ENCODE measurements around the gene PDZD4. TPM values are rescaled to one million over a fixed set of nuclear protein-coding genes. Genes with fewer than 3 reads are reported as not detected.

Gene PDZD4
- total RNA-seq, 6 experiments from 2014 or later = not detected

DNA sequence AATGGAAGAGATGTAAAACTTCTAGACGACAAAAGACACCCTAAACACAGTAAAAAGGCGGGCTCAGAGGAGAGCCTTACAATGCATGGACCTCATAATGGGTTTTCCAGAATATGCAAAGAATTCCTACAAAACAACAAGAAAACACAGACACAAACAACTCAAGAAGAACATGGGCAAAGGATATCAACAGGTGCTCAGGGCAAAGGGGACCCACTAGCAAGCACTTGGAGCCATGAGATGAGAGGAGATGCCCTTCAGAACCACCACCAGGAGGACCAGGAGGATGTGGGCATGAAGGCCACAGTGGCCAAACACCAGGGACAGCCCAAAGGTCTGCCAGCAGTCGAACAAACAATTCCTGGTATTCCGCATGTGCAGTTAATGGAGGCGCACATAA lies 17.2 kb downstream of the PDZD4 start:
- no peak overlapping the region for H3K4me3 Mint-ChIP-seq
- no peaks in the 10 kb centered on the region for H3K9me3 Mint-ChIP-seq
- TF ChIP-seq, protein P1, sequence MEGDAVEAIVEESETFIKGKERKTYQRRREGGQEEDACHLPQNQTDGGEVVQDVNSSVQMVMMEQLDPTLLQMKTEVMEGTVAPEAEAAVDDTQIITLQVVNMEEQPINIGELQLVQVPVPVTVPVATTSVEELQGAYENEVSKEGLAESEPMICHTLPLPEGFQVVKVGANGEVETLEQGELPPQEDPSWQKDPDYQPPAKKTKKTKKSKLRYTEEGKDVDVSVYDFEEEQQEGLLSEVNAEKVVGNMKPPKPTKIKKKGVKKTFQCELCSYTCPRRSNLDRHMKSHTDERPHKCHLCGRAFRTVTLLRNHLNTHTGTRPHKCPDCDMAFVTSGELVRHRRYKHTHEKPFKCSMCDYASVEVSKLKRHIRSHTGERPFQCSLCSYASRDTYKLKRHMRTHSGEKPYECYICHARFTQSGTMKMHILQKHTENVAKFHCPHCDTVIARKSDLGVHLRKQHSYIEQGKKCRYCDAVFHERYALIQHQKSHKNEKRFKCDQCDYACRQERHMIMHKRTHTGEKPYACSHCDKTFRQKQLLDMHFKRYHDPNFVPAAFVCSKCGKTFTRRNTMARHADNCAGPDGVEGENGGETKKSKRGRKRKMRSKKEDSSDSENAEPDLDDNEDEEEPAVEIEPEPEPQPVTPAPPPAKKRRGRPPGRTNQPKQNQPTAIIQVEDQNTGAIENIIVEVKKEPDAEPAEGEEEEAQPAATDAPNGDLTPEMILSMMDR (IDR thresholded peaks at IDR 0.05) = no peak
- no peak overlapping the region for H3K27ac Mint-ChIP-seq
- no peaks in the 10 kb centered on the region for H3K36me3 Mint-ChIP-seq (ENCODE audit: low read depth)
- no peaks in the 10 kb centered on the region for H3K4me1 Mint-ChIP-seq (ENCODE audit: low read depth)
- DNase-seq = no peak
- H3K27me3 Mint-ChIP-seq (ENCODE audit: insufficient read depth) = peaks cover 20% of the 10 kb centered on the region

DNA sequence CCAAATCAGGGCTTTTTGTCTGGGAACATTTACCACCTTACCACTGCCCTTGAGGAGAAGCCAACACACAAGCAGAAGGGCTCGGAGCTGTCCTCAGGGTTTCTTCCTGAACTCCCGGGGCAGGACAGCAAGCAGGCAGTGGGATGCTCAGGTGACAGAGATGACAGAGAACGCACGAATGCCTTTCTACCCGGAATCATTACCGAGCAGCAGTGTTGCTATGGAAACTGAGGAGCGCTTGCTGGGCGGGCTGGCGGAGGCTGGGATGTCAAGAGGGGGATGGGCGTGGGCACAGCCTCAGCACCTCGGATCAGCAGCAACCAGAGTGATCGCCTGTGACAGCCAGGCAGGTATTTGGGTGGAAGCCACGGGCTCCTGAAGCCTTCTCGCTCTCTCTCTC lies 18.1 kb downstream of the PDZD4 start:
- H3K9me3 Mint-ChIP-seq = no peaks in the 10 kb centered on the region
- TF ChIP-seq, protein P1 (IDR thresholded peaks at IDR 0.05) = no peak
- H3K27ac Mint-ChIP-seq = no peak overlapping the region
- H3K27me3 Mint-ChIP-seq (ENCODE audit: insufficient read depth) = peaks cover 18% of the 10 kb centered on the region
- no peaks in the 10 kb centered on the region for H3K4me1 Mint-ChIP-seq (ENCODE audit: low read depth)
- no peaks in the 10 kb centered on the region for H3K36me3 Mint-ChIP-seq (ENCODE audit: low read depth)
- no peak for DNase-seq
- H3K4me3 Mint-ChIP-seq = no peak overlapping the region

DNA sequence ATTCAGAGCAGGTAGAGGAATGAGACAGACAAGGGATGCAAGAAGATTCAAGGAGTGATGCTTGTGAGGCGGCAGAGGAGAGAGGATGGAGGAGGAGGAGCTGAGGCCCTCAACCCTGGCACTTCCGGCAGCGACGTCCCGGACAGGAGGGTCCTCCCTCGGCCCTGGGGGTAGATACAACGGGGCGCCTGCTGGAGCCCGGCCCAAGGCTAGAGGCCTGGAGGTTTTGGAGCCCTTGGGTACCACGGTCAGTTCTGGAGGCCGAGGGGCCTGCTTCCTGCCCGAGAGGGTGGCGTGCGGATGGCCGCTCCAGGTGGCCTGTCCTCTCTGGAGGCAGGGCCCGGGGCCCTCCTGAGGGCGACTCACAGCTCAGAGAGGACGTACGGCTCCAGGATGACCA lies 22.4 kb downstream of the PDZD4 start:
- H3K4me1 Mint-ChIP-seq (ENCODE audit: low read depth) = no peaks in the 10 kb centered on the region
- H3K27me3 Mint-ChIP-seq (ENCODE audit: insufficient read depth) = peaks cover 13% of the 10 kb centered on the region

DNA sequence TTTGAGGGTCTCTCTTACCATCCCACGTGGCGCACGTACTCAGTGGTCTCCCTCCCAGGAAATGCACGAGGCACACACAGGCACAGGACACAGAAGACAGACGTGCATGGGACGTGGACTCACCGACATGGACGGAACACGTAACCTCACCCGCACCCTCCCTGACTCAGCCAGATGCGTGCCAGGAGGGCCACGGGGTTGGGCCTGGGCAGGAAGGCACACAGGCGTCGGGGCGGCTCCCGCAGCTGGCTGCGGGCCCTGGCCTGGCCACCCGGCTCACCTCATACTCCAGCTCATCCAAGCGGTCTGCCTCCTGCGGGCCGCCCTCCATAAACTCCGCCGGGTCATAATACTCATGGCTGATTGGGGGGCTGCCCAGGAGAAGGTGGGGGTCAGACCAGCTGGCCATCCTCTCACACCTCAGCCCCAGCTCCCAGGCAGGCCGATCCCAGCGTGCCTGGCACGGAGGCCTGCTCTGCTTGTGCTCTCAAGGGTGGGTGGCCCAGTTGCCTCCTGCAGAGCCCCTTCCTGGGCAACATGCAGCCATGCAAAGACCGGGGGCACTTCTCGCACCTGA lies 23.3 kb downstream of the PDZD4 start:
- no peak for DNase-seq
- Mint-ChIP-seq H3K27ac (no peak overlapping the region), H3K4me1 (ENCODE audit: low read depth) (no peaks in the 10 kb centered on the region), H3K4me3 (no peak overlapping the region), H3K36me3 (ENCODE audit: low read depth) (no peaks in the 10 kb centered on the region), H3K9me3 (no peaks in the 10 kb centered on the region), H3K27me3 (ENCODE audit: insufficient read depth) (peaks cover 7% of the 10 kb centered on the region)
- TF ChIP-seq, protein P1 (IDR thresholded peaks at IDR 0.05) = no peak

More for the DNA sequence above, 22.4 kb downstream of the PDZD4 start:
- Mint-ChIP-seq H3K36me3 (ENCODE audit: low read depth) (no peaks in the 10 kb centered on the region), H3K27ac (no peak overlapping the region), H3K9me3 (no peaks in the 10 kb centered on the region), H3K4me3 (no peak overlapping the region)
- TF ChIP-seq, protein P1 (IDR thresholded peaks at IDR 0.05) = no peak
- no peak for DNase-seq

DNA sequence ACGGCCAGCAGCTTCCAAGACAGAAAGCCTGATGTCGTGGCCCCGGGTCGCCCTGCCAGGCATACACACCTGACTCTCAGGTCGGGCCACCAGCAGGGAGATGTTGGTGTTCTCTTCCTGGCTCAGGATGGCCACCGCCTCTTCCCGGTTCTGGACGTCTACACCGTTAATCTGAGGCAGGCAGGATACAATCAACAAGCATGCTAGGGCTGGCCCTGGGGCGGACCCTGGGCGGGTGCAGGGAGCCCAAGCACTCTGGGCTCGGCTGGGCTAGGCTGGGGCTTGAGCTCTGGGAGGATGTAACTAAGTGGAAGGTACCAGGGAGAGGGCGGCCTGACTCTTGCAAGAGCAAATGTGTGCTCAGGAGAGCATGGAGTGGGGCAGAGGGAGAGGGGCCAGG lies 24.9 kb downstream of the PDZD4 start:
- no peaks in the 10 kb centered on the region for H3K9me3 Mint-ChIP-seq
- TF ChIP-seq, protein P1 (IDR thresholded peaks at IDR 0.05) = no peak
- no peak overlapping the region for H3K4me3 Mint-ChIP-seq
- H3K4me1 Mint-ChIP-seq (ENCODE audit: low read depth) = no peaks in the 10 kb centered on the region
- H3K27ac Mint-ChIP-seq = no peak overlapping the region
- H3K36me3 Mint-ChIP-seq (ENCODE audit: low read depth) = no peaks in the 10 kb centered on the region
- peaks cover 5% of the 10 kb centered on the region for H3K27me3 Mint-ChIP-seq (ENCODE audit: insufficient read depth)
- no peak for DNase-seq

DNA sequence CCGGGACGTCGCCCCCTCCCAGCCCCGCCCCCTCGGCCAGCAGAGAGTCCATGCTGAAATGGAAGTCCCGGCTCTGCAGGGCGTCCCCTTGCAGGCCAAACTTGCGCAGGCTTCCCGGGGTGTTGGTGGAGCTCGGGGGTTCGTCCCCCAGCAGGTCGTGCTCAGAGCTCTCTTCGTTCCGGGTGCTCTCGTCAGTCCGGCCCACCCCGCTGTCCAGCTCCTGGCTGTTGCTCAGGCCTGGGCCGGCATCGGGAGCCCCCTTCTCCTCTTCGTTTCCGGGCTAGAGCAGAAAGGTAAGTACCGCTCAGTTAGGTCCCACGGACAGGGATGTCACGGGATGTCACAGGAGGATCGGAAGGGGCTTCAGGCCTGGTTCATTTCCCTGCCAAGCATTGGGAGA lies 25.7 kb downstream of the PDZD4 start:
- TF ChIP-seq, protein P1 (IDR thresholded peaks at IDR 0.05) = no peak
- Mint-ChIP-seq H3K36me3 (ENCODE audit: low read depth) (no peaks in the 10 kb centered on the region), H3K4me3 (no peak overlapping the region), H3K27ac (no peak overlapping the region), H3K27me3 (ENCODE audit: insufficient read depth) (peaks cover 2% of the 10 kb centered on the region), H3K9me3 (no peaks in the 10 kb centered on the region), H3K4me1 (ENCODE audit: low read depth) (no peaks in the 10 kb centered on the region)
- DNase-seq = no peak
